Adrenal gland (tissue), 12 donors: Measurements from ENCODE around the gene UNC5C. TPM values are rescaled to one million over a fixed set of nuclear protein-coding genes. Genes with fewer than 3 reads are reported as not detected.

Experiments used
- DNase-seq, 7 donors: peaks; one replicate each; pipeline ENCODE4 v3.0.0-alpha.2; 2019 to 2020
- H3K27ac ChIP-seq, 5 donors: fragments of 200-600 bp; sonication (generic) in 4 of 5; 1 replicate in 3 of 5; 2 replicates in 2 of 5; pipeline versions ENCODE4 v1.5.1 to v1.8.0; 2016 to 2020; ENCODE audit warnings: mild to moderate bottlenecking in 1 of 5
- H3K27me3 ChIP-seq: fragments of 200-600 bp; 2 replicates; pipeline ENCODE4 v1.8.0; 2021
- H3K36me3 ChIP-seq, 2 donors: fragments of 200-600 bp; replicated peaks in 1 of 2; 1 replicate in 1 of 2; 2 replicates in 1 of 2; pipeline versions ENCODE4 v1.5.1 to v1.8.0; 2018 to 2022
- H3K4me1 ChIP-seq, 2 donors: fragments of 200-600 bp; replicated peaks in 1 of 2; 1 replicate in 1 of 2; 2 replicates in 1 of 2; pipeline versions ENCODE4 v1.5.1 to v1.8.0; 2018 to 2021
- H3K4me3 ChIP-seq, 4 donors: fragments of 200-600 bp; sonication (generic) in 3 of 4; one replicate each; pipeline ENCODE4 v1.5.1; 2016 to 2018
- H3K9me3 ChIP-seq, 3 donors: fragments of 200-600 bp; sonication (generic) in 1 of 3; replicated peaks in 1 of 3; 1 replicate in 2 of 3; 2 replicates in 1 of 3; pipeline versions ENCODE4 v1.5.1 to v1.8.0; 2016 to 2021
- CTCF ChIP-seq, 6 experiments: fragments of 450-650 bp in 4 of 6; fragments of 200-600 bp in 2 of 6; sonication (generic) in 1 of 6; IDR thresholded peaks; 1 replicate in 5 of 6; 2 replicates in 1 of 6; pipeline versions ENCODE4 v1.5.1 to v1.8.0; 2016 to 2021; ENCODE audit warnings: antibody characterized with exemption in 6 of 6, mild to moderate bottlenecking in 2 of 6, moderate library complexity in 1 of 6
- POLR2A ChIP-seq, 2 donors: fragments of 450-650 bp; IDR thresholded peaks; one replicate each; pipeline ENCODE4 v1.6.1; 2017; ENCODE audit warnings: antibody characterized with exemption in 2 of 2, mild to moderate bottlenecking in 2 of 2, moderate library complexity in 1 of 2
- WGBS, 4 donors: extraction: QIAGEN DNeasy Blood & Tissue Kit in 2 of 4; methylation state at CpG; one replicate each; pipeline versions ENCODE4 v1.1.5 to v1.1.7; 2013 to 2017; 5-methylcytosine and 5-hydroxymethylcytosine counted together
- intact Hi-C, 2 donors: fragments of 100-400 bp; cut with DNase I; formaldehyde crosslinking; loops; one replicate each; pipeline versions ENCODE4 v1.14.1 to v1.15.0; 2022 to 2023
- polyA plus RNA-seq, 3 donors: library from polyadenylated mRNA; stranded (reverse); fragments of 200-250 nt in 2 of 3; fragments of 350-450 nt in 1 of 3; fragmentation: Illumina TruSeq in 1 of 3; extraction: RNeasy Lipid Tissue Mini Kit (QIAGEN cat#74804) in 1 of 3; gene quantifications; one replicate each; pipeline ENCODE4 v1.2.3, GENCODE V29; 2013 to 2014
- total RNA-seq, 9 donors: library from RNA; depleted of rRNA in 4 of 9; stranded (reverse); fragments of >200 nt in 4 of 9; fragments of 120-200 nt in 1 of 9; fragmentation: NEBNext Ultra II Directional in 1 of 9; extraction: Animal tissue kit (Norgen Biotek cat#: 25700) in 1 of 9; gene quantifications; one replicate each; pipeline versions ENCODE4 v1.1.0 to v1.2.4, GENCODE V29; 2013 to 2023
- donor health status: healthy with polysubstance abuse.
- donor health status: Bipolar disorder and iron deficiency.
- donor health status: DM: yes; HTN: yes; CAD: no.
- donor health status: DM: no; HTN: no; CAD: no.
- donor health status: DM: no; HTN: no; CAD: no.
- donor health status: DM: yes; HTN: yes; CAD: no.

UNC5C gene
- total and polyA plus RNA-seq, 12 donors, result 4.7 to 33.5 (median 23.8) TPM

- H3K27ac ChIP-seq, result peak overlapping the region in 2 of 5 donors; percentile 0 to 70
- no peaks in the 10 kb centered on the region for H3K27me3 ChIP-seq
- TF ChIP-seq CTCF (IDR thresholded peaks at IDR 0.05) (no peak), POLR2A (IDR thresholded peaks at IDR 0.05) (no peak)
- intact Hi-C loops, result no loop called here
- DNase-seq, result no peak
- no peak overlapping the region for H3K4me3 ChIP-seq
- peaks cover 0 to 33% of the 10 kb centered on the region in 2 donors for H3K4me1 ChIP-seq
- 90 to 96% (median 95%) methylated on average over 2 of the region's 2 CpGs for WGBS, 4 donors
- H3K36me3 ChIP-seq, result no peaks in the 10 kb centered on the region
- H3K9me3 ChIP-seq, result no peaks in the 10 kb centered on the region
Measured at GRCh38 chr4:95409750-95410149, 139.0 kb downstream of the UNC5C start.

- Histone ChIP-seq H3K4me3 (no peak overlapping the region), H3K27me3 (no peaks in the 10 kb centered on the region), H3K4me1 (peaks cover 0 to 33% of the 10 kb centered on the region in 2 donors), H3K9me3 (no peaks in the 10 kb centered on the region), H3K36me3 (no peaks in the 10 kb centered on the region), H3K27ac (peak overlapping the region in 3 of 5 donors; percentile 12 to 53 (median 45))
- TF ChIP-seq POLR2A (IDR thresholded peaks at IDR 0.05), result no peak
- no peak for TF ChIP-seq CTCF (IDR thresholded peaks at IDR 0.05)
- DNase-seq, result no peak
- intact Hi-C loops, result no loop called here
Measured at GRCh38 chr4:95409127-95409526, 139.6 kb downstream of the UNC5C start.

- no peaks in the 10 kb centered on the region for H3K4me1 ChIP-seq
- intact Hi-C loops, result no loop called here
- no peak overlapping the region for H3K4me3 ChIP-seq
- no peaks in the 10 kb centered on the region for H3K27me3 ChIP-seq
- H3K36me3 ChIP-seq, result no peaks in the 10 kb centered on the region
- H3K9me3 ChIP-seq, result no peaks in the 10 kb centered on the region
- no peak for DNase-seq
- TF ChIP-seq POLR2A (IDR thresholded peaks at IDR 0.05) (no peak), CTCF (IDR thresholded peaks at IDR 0.05) (no peak)
- H3K27ac ChIP-seq, result no peak overlapping the region
Measured at GRCh38 chr4:95402299-95402698, 146.5 kb downstream of the UNC5C start.

- H3K9me3 ChIP-seq, result no peaks in the 10 kb centered on the region
- H3K36me3 ChIP-seq, result no peaks in the 10 kb centered on the region
- H3K27ac ChIP-seq, result no peak overlapping the region
- no peaks in the 10 kb centered on the region for H3K4me1 ChIP-seq
- no peaks in the 10 kb centered on the region for H3K27me3 ChIP-seq
- H3K4me3 ChIP-seq, result no peak overlapping the region
- DNase-seq, result no peak
- intact Hi-C loops, result no loop called here
- TF ChIP-seq POLR2A (IDR thresholded peaks at IDR 0.05), result no peak
- no peak for TF ChIP-seq CTCF (IDR thresholded peaks at IDR 0.05)
Measured at GRCh38 chr4:95398217-95398616, 150.6 kb downstream of the UNC5C start.
